ENCODE measurements around the gene ZNF462. TPM values are rescaled to one million over a fixed set of nuclear protein-coding genes. Genes with fewer than 3 reads are reported as not detected.

ZNF462 gene
- total RNA-seq, 1 experiment from 2014 or later: 11.9 TPM

DNA sequence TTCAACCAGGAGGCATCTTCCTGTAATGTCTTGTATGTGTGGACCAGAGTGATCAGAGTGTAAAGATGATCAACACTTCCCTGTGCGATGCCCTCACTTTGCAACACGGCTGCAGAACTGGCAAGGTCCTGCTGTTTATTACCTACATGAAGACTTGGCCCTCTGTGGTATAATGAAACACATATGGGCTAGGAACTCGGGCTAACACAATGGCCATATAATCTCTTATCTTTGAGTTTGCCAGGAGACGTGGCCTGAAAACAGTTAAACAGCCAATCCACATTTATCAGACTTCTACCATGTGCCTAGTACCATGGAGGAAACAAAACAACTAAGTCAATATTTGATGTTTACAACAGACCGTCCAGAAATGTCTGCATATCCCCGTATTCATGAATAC is 145.5 kb downstream of the ZNF462 start:
- no peaks in the 10 kb centered on the region for H3K27me3 ChIP-seq (replicated peaks)
- DNase-seq (ENCODE audit: low read depth in 1 of 2, low spot score in 2 of 2): no peak
- no peak overlapping the region for H3K4me3 ChIP-seq
- H3K4me1 ChIP-seq (replicated peaks): no peaks in the 10 kb centered on the region
- peaks cover 28% of the 10 kb centered on the region for H3K36me3 ChIP-seq
- no peak overlapping the region for H3K27ac ChIP-seq
- H3K9me3 ChIP-seq (replicated peaks): no peaks in the 10 kb centered on the region

DNA sequence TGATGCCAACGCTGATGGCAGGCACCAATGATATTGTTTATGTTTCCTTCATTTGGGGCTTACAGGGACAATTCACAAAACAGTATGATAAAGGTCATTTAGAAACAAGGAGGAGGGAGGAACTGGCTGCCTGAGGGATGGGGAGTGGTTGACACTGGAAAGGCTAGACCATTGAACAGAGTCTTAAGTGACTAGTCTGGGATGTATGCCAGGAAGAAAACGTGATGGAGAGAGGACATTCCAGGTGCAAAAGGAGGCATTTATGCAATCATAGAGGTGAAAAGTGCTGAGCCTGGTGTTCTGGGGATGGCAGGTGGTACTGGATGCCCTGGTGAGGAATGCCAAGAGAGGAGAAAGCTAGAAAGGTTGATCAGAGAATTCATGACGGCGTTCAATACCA is 153.4 kb downstream of the ZNF462 start:
- no peaks in the 10 kb centered on the region for H3K36me3 ChIP-seq
- H3K9me3 ChIP-seq (replicated peaks): no peaks in the 10 kb centered on the region
- H3K27me3 ChIP-seq (replicated peaks): no peaks in the 10 kb centered on the region
- DNase-seq (ENCODE audit: low read depth in 1 of 2, low spot score in 2 of 2): no peak
- no peak overlapping the region for H3K4me3 ChIP-seq
- peaks cover 22% of the 10 kb centered on the region for H3K4me1 ChIP-seq (replicated peaks)
- no peak overlapping the region for H3K27ac ChIP-seq

DNA sequence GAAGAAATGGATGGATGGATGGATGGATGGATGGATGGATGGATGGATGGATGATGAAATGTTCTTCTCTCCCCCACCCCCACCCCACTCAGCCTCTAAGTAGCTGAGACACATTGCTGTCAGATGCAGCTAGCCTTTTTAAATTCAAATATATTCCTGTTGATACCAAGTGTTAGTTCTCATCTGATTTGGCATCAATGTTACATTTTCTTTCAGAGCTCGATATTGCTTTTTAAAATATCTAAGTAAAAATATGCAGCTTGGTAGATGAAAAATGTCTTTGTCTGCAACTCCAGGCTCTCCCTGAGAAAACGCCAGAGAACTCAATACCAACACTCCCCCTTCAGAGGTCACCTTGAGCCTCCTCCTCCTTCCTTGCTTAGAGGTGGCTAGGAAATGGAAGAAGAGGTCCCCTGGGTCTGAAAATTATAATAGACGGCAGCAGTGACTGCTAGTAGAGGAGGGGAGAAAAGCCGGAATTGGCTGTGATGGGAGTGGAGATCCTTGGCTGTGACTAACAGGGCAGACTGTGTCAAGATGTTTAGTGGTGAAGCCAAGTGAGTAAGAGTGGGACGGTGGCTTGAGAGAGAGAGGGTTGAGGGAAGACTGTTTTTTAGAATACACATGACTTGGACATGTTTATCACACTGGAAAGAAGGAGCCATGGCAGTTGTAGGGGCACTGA is 156.0 kb downstream of the ZNF462 start:
- DNase-seq (ENCODE audit: low read depth in 1 of 2, low spot score in 2 of 2): peak; percentile 43 to 54
- Histone ChIP-seq H3K9me3 (replicated peaks) (no peaks in the 10 kb centered on the region), H3K4me1 (replicated peaks) (peaks cover 22% of the 10 kb centered on the region), H3K27ac (no peak overlapping the region), H3K36me3 (no peaks in the 10 kb centered on the region), H3K4me3 (no peak overlapping the region), H3K27me3 (replicated peaks) (no peaks in the 10 kb centered on the region)

DNA sequence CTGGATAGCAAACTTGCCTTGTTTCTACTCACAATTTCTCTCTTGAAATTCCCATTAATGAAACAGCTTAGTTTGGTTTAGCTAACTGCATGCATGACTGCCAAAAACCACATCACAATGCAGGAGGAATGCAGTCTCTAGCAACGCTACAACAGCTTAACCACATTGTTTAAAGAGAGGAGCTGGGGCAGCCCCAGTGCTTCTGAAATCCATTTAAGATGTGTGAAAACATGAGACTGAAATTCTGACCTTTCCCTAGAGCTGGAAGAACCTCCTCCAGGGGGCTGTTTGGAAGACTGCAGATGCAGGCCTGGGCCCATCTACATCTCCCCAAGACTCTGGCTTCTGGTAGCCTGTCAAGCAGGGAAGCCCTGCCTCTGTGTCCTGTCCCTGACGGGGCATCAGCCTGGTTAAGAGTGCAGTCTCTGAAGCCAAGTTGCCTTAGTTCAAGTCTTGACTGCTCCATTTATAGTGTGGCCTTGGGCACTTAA is 157.1 kb downstream of the ZNF462 start:
- no peaks in the 10 kb centered on the region for H3K27me3 ChIP-seq (replicated peaks)
- H3K36me3 ChIP-seq: no peaks in the 10 kb centered on the region
- H3K9me3 ChIP-seq (replicated peaks): no peaks in the 10 kb centered on the region
- peak; percentile 76 to 83 for DNase-seq (ENCODE audit: low read depth in 1 of 2, low spot score in 2 of 2)
- peak overlapping the region; percentile 9; the same call in 1 of the 2 replicates for H3K27ac ChIP-seq
- H3K4me3 ChIP-seq: no peak overlapping the region
- H3K4me1 ChIP-seq (replicated peaks): peaks cover 22% of the 10 kb centered on the region

DNA sequence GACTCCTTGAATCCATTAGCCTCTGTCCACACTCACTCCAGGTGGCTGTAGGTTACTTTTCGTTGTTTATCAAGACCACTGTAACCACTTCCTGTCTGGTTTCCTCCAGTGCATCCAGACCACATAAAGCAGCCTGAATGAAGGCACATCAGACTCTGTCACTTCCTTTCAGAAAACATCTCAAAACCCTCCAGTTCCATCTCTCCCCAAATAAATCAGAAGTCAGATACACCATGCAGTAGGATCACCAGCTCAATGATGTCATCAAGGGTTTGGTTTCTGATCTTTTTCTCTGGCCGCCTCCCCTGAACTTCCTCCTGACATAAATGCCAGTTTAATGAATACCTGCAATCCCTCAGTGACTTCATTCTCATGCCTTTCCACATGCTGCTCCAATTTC is 161.2 kb downstream of the ZNF462 start:
- no peaks in the 10 kb centered on the region for H3K27me3 ChIP-seq (replicated peaks)
- H3K4me3 ChIP-seq: no peak overlapping the region
- no peaks in the 10 kb centered on the region for H3K36me3 ChIP-seq
- H3K4me1 ChIP-seq (replicated peaks): peaks cover 15% of the 10 kb centered on the region
- H3K27ac ChIP-seq: no peak overlapping the region
- DNase-seq (ENCODE audit: low read depth in 1 of 2, low spot score in 2 of 2): no peak
- no peaks in the 10 kb centered on the region for H3K9me3 ChIP-seq (replicated peaks)

DNA sequence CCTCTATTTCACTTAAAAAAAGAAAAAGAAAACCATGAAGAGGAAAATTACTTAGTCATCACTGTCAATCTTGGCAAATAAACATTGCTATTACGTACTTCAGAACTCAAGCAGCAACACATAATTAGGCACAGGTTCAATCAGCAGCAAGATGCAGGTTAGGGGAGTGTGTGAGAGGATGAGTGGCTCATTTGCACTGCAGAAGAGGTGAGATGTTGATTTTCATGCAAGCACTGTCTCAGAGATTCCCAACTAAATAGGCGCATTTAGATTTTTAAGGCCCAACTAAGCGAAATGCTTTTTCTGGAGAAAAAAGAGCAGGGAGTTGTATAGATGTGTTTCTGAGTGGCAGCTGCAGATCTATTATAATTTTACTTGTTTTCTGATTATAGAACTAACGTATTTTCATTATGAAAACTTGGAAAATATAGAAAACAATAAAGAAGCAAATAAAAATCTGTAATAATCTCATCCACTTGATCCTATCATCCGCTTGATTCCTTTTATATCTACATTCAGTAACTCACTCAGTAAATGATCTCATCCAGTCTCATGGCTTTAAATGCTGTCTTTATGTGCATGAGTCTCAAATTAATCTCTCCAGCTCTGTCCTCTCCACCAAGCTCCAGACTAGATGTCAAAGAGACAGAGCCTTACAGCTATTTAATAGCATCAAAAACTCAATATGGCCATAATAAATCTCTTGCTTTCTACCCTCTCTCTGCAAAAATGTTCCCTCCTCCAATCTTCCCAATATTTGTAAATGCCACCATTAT is 162.5 kb downstream of the ZNF462 start:
- Histone ChIP-seq H3K27ac (no peak overlapping the region), H3K27me3 (replicated peaks) (no peaks in the 10 kb centered on the region), H3K4me1 (replicated peaks) (peaks cover 2% of the 10 kb centered on the region), H3K9me3 (replicated peaks) (no peaks in the 10 kb centered on the region), H3K4me3 (no peak overlapping the region), H3K36me3 (no peaks in the 10 kb centered on the region)
- no peak for DNase-seq (ENCODE audit: low read depth in 1 of 2, low spot score in 2 of 2)

DNA sequence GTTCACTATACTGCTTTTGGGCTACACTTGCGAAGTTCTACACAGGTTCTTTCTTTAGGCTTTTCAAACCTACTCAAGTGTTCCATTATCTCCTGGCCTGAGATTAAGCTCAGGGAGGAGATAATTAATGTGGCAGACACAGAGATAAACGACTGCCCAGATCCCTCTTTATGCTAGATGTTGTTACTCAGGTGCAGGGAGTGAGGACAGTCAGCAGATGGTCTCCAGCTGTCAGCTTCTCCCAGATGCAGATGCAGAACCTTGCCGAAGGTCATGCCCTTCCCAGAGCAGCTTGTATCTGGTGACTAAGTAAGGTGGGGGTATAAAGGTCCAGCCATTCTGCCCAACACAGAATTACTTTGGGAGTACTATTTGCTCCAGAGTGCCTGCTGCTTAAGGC is 166.2 kb downstream of the ZNF462 start:
- H3K4me3 ChIP-seq: no peak overlapping the region
- H3K36me3 ChIP-seq: no peaks in the 10 kb centered on the region
- no peak overlapping the region for H3K27ac ChIP-seq
- no peak for DNase-seq (ENCODE audit: low read depth in 1 of 2, low spot score in 2 of 2)
- no peaks in the 10 kb centered on the region for H3K27me3 ChIP-seq (replicated peaks)
- H3K4me1 ChIP-seq (replicated peaks): no peaks in the 10 kb centered on the region
- H3K9me3 ChIP-seq (replicated peaks): no peaks in the 10 kb centered on the region

DNA sequence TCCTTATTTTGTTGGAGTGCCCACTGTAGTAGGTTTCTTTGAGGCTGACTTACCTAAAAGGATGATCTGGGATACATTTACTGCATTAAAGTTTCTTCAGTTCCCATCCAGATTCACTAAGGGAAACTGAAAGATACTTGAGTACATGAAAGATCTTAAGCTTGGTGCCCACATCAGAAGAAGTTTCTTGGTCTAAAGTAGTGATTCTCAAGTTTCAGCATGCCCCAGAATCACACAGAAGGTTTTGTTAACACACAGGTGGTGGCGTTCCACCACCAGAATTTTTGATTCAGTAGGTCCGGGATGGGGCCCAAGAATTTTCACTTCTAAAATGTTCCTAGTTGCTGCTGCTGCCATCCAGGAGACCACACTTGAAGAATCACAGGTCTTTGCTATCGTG is 171.0 kb downstream of the ZNF462 start:
- Histone ChIP-seq H3K9me3 (replicated peaks) (no peaks in the 10 kb centered on the region), H3K27me3 (replicated peaks) (no peaks in the 10 kb centered on the region), H3K27ac (no peak overlapping the region), H3K4me3 (no peak overlapping the region), H3K4me1 (replicated peaks) (no peaks in the 10 kb centered on the region), H3K36me3 (no peaks in the 10 kb centered on the region)
- no peak for DNase-seq (ENCODE audit: low read depth in 1 of 2, low spot score in 2 of 2)

DNA sequence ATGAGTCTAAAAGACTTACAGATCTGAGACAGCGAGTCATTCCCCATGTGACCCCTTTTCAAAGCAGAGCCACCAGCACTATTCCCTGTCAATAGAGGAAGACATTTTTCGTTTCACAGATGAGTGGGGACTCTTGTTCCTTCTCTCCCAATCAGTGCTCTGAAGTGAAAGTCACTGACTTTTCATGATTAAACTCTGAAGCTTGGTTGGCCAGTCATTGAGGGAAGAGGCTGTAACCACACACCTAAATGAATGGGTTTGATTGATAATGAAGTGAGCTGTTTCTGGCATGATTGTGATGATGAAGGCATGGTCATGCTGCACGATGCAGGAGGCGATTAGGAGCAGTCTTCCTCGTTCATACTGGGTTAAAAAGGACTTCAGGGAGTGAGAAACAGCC is 171.9 kb downstream of the ZNF462 start:
- no peak overlapping the region for H3K27ac ChIP-seq
- H3K4me1 ChIP-seq (replicated peaks): peaks cover 7% of the 10 kb centered on the region
- no peak for DNase-seq (ENCODE audit: low read depth in 1 of 2, low spot score in 2 of 2)
- no peak overlapping the region for H3K4me3 ChIP-seq
- no peaks in the 10 kb centered on the region for H3K9me3 ChIP-seq (replicated peaks)
- H3K27me3 ChIP-seq (replicated peaks): no peaks in the 10 kb centered on the region
- no peaks in the 10 kb centered on the region for H3K36me3 ChIP-seq

DNA sequence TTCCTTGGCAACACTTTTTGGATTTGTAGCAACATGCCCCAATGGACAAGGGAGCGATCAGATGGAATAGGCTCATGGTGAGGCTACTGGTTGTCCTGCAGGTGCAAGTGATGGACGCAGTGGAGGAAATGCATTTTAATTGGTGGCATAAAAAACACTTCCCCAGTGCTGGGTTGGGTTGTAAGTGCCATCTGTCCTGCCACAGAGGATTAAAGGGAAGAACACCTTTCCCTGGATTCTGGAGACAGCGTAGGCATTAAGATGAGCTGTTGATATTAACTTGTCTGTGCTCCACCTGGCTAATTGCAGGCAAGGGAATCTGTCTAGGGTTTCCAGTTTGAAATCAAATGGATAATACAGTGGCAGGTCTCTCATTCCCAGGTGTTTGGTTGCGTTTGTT is 173.4 kb downstream of the ZNF462 start:
- no peak for DNase-seq (ENCODE audit: low read depth in 1 of 2, low spot score in 2 of 2)
- Histone ChIP-seq H3K27ac (no peak overlapping the region), H3K4me1 (replicated peaks) (peaks cover 9% of the 10 kb centered on the region), H3K27me3 (replicated peaks) (no peaks in the 10 kb centered on the region), H3K9me3 (replicated peaks) (no peaks in the 10 kb centered on the region), H3K4me3 (no peak overlapping the region), H3K36me3 (no peaks in the 10 kb centered on the region)

DNA sequence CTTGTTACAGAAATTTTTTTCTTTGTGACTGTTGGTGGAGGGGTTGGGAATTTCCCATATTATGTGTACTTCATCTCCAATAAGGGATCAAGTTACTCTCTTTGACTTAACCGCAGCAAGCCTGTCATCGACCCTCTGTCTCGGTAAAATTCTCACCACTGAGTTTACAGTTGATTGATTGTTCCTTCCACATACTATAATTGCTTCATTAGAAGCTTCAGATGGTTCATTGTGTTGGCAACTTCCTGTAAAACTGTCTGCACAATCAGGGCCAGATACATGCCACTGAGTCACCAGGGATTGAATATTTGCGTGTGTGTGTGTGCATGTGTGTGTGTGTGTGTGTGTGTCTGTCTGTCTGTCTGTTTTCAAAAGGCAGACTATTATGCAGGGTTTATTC is 176.6 kb downstream of the ZNF462 start:
- Histone ChIP-seq H3K9me3 (replicated peaks) (no peaks in the 10 kb centered on the region), H3K27ac (no peak overlapping the region), H3K36me3 (no peaks in the 10 kb centered on the region), H3K4me1 (replicated peaks) (peaks cover 9% of the 10 kb centered on the region), H3K4me3 (no peak overlapping the region), H3K27me3 (replicated peaks) (no peaks in the 10 kb centered on the region)
- peak in 1 of 2 experiments; percentile 29 for DNase-seq (ENCODE audit: low read depth in 1 of 2, low spot score in 2 of 2)

DNA sequence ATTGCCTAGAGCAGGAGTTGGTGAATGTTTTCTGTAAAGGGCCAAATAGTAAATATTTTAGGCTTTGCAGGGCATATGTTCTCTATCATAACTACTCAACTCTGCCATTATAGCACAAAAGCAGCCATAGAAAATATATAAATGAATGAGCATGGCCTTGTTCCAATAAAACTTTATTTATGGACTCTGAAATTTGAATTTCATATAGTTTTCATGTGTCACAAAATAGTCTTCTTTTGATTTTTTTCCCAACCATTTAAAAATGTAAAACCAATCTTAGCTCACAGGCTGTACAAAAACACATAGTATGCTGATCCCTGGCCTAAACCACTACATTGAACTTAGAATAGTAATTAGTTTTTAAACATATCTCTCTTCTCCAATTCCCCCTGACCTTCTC is 179.6 kb downstream of the ZNF462 start:
- Histone ChIP-seq H3K36me3 (no peaks in the 10 kb centered on the region), H3K4me1 (replicated peaks) (peaks cover 9% of the 10 kb centered on the region), H3K4me3 (no peak overlapping the region), H3K27ac (no peak overlapping the region), H3K27me3 (replicated peaks) (no peaks in the 10 kb centered on the region), H3K9me3 (replicated peaks) (no peaks in the 10 kb centered on the region)
- no peak for DNase-seq (ENCODE audit: low read depth in 1 of 2, low spot score in 2 of 2)

DNA sequence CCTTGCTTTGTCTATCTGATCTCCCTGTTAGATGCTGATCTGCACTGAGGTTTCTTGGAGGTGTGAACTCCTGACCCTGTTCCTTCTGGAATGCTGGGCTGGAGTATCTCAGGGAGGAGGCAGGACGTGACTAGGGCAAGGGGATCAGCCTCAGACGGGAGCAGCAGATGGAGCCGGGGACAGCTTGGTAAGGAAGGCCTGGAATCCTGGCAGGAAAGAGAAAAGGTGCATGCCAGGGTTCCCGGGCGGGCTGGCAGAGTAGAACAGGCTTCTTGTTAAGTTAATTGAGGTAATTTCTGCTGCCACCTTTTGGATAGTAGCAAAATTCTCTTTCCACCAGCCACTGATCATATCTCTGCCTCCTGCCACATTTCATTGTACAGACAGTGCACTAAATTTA is 180.9 kb downstream of the ZNF462 start:
- Histone ChIP-seq H3K4me1 (replicated peaks) (peaks cover 9% of the 10 kb centered on the region), H3K27me3 (replicated peaks) (no peaks in the 10 kb centered on the region), H3K27ac (no peak overlapping the region), H3K9me3 (replicated peaks) (no peaks in the 10 kb centered on the region), H3K36me3 (no peaks in the 10 kb centered on the region), H3K4me3 (no peak overlapping the region)
- no peak for DNase-seq (ENCODE audit: low read depth in 1 of 2, low spot score in 2 of 2)

DNA sequence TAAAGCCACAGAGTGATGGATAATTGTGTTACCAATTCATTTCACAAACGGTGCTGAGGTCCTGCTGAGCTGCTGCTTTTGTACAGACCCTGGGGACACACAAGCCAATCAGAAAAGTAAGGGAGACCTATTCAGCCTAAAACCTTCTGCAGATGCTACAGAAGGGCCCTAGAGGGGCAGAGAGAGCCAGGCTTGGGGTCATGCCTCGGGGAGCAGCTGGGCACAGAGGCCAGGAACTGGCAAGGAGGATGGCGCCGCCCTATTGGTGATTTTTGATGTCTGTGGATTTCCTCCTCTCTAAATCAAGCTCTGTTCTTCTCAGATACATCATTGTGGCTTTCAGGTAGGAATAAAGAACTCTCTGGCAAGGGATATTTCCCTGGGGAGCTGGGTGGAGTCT is 181.9 kb downstream of the ZNF462 start:
- Histone ChIP-seq H3K36me3 (no peaks in the 10 kb centered on the region), H3K27ac (no peak overlapping the region), H3K27me3 (replicated peaks) (no peaks in the 10 kb centered on the region), H3K4me3 (no peak overlapping the region), H3K4me1 (replicated peaks) (peaks cover 2% of the 10 kb centered on the region), H3K9me3 (replicated peaks) (no peaks in the 10 kb centered on the region)
- no peak for DNase-seq (ENCODE audit: low read depth in 1 of 2, low spot score in 2 of 2)

All from SJSA1 (cell line).